Neural cell (in vitro differentiated cells): ENCODE measurements around the gene ULBP2. TPM values are rescaled to one million over a fixed set of nuclear protein-coding genes. Genes with fewer than 3 reads are reported as not detected.
"Not testable (repeated sequence)": the region's sequence is repeated elsewhere in the genome, so short reads cannot be mapped to it uniquely, and the experiment has no call there.

ENCODE experiments used
- H2AFZ ChIP-seq: fragments of 200-600, 300-800 bp; sonication (generic), shearing (Covaris generic); 2 replicates; pipeline ENCODE4 v1.6.0; 2014; ENCODE audit warnings: low read depth, mild to moderate bottlenecking, antibody characterized with exemption, low read length, moderate library complexity
- H3F3A ChIP-seq: fragments of 200-600 bp; shearing (Covaris generic); 2 replicates; pipeline ENCODE4 v1.6.1; 2016; ENCODE audit warnings: mild to moderate bottlenecking, moderate library complexity, mixed read lengths, antibody characterized with exemption, low read length; ENCODE audit not compliant: insufficient read depth, poor library complexity, severe bottlenecking
- H3K27ac ChIP-seq: fragments of 200-600, 300-800 bp; sonication (generic), shearing (Covaris generic); 2 replicates; pipeline ENCODE4 v1.5.1; 2014; ENCODE audit warnings: mild to moderate bottlenecking, low read length, moderate library complexity
- H3K27me3 ChIP-seq: fragments of 300-800, 200-600 bp; sonication (generic), shearing (Covaris generic); 2 replicates; pipeline ENCODE4 v1.6.0; 2014; ENCODE audit warnings: mild to moderate bottlenecking, low read depth, low read length, moderate library complexity; ENCODE audit not compliant: insufficient read depth
- H3K36me3 ChIP-seq: fragments of 300-800, 200-600 bp; sonication (generic), shearing (Covaris generic); 2 replicates; pipeline ENCODE4 v1.5.1; 2014; ENCODE audit warnings: mild to moderate bottlenecking, antibody characterized with exemption, low read length, moderate library complexity; ENCODE audit not compliant: insufficient read depth
- H3K4me2 ChIP-seq: fragments of 300-800, 200-600 bp; sonication (generic), shearing (Covaris generic); 2 replicates; pipeline ENCODE4 v1.6.0; 2014; ENCODE audit warnings: mild to moderate bottlenecking, low read length
- H3K4me3 ChIP-seq: fragments of 300-800, 200-600 bp; sonication (generic), shearing (Covaris generic); 2 replicates; pipeline ENCODE4 v1.5.1; 2014; ENCODE audit warnings: mild to moderate bottlenecking, low read length, moderate library complexity
- H3K79me2 ChIP-seq: fragments of 200-600 bp; shearing (Covaris generic); replicated peaks from 2 replicates; pipeline ENCODE4 v1.6.0; 2014; ENCODE audit warnings: mild to moderate bottlenecking, low read length, moderate library complexity; ENCODE audit not compliant: insufficient read depth
- H3K9ac ChIP-seq: fragments of 300-800, 200-600 bp; sonication (generic), shearing (Covaris generic); 2 replicates; pipeline ENCODE4 v1.6.1; 2016; ENCODE audit warnings: mild to moderate bottlenecking, low read length, mixed read lengths
- H3K9me2 ChIP-seq: fragments of 200-600 bp; shearing (Covaris generic); 2 replicates; pipeline ENCODE4 v1.6.1; 2016; ENCODE audit warnings: mild to moderate bottlenecking, low read length, mixed read lengths; ENCODE audit not compliant: insufficient read depth
- H3K9me3 ChIP-seq: fragments of 200-600, 300-800 bp; sonication (generic), shearing (Covaris generic); 2 replicates; pipeline ENCODE4 v1.6.1; 2016; ENCODE audit warnings: mild to moderate bottlenecking, mixed run types, low read length, moderate library complexity, mixed read lengths
- H4K20me1 ChIP-seq: fragments of 200-600 bp; shearing (Covaris generic); 2 replicates; pipeline ENCODE4 v1.6.1; 2016; ENCODE audit warnings: mild to moderate bottlenecking, mixed run types; ENCODE audit not compliant: insufficient read depth
- EP300 ChIP-seq: fragments of 450-650 bp; conservative IDR thresholded peaks from 2 replicates; pipeline ENCODE4 v1.6.1; 2014; ENCODE audit warnings: antibody characterized with exemption, mild to moderate bottlenecking, moderate library complexity; ENCODE audit not compliant: poor library complexity, severe bottlenecking
- EZH2 ChIP-seq: fragments of 200-600, 300-800 bp; shearing (Covaris generic), sonication (generic); IDR thresholded peaks from 2 replicates; pipeline ENCODE4 v1.6.1; 2014; ENCODE audit warnings: antibody characterized with exemption, low read length, borderline replicate concordance, mild to moderate bottlenecking; ENCODE audit not compliant: insufficient read depth, poor library complexity, severe bottlenecking
- MXI1 ChIP-seq: fragments of 450-650 bp; conservative IDR thresholded peaks from 2 replicates; pipeline ENCODE4 v1.6.1; 2014; ENCODE audit warnings: antibody characterized with exemption, mild to moderate bottlenecking; ENCODE audit not compliant: poor library complexity, severe bottlenecking
- POLR2AphosphoS5 ChIP-seq: IDR thresholded peaks from 2 replicates; pipeline ENCODE4 v1.6.1; 2012
- RAD21 ChIP-seq: fragments of 450-650 bp; conservative IDR thresholded peaks from 2 replicates; pipeline ENCODE4 v1.6.1; 2014; ENCODE audit warnings: antibody characterized with exemption, mild to moderate bottlenecking, moderate library complexity
- SMC3 ChIP-seq: fragments of 450-650 bp; conservative IDR thresholded peaks from 2 replicates; pipeline ENCODE4 v1.6.1; 2014; ENCODE audit warnings: antibody characterized with exemption, mild to moderate bottlenecking, moderate library complexity; ENCODE audit not compliant: poor library complexity
- TAF1 ChIP-seq: IDR thresholded peaks from 2 replicates; pipeline ENCODE4 v1.6.1; 2012; ENCODE audit warnings: low read depth
- polyA plus RNA-seq: library from polyadenylated mRNA; depleted of rRNA; stranded (reverse); fragments of >200 nt; gene quantifications from 2 replicates; pipeline ENCODE4 v1.2.3, GENCODE V29; 2014
- TF ChIP-seq, protein P1 (sequence below): IDR thresholded peaks from 2 replicates; pipeline ENCODE4 v1.6.1; 2012; ENCODE audit warnings: borderline replicate concordance
- TF ChIP-seq, protein P2 (sequence below): fragments of 450-650 bp; IDR thresholded peaks from 2 replicates; pipeline ENCODE4 v1.5.1; 2014; ENCODE audit warnings: antibody characterized with exemption, mild to moderate bottlenecking, moderate library complexity; ENCODE audit not compliant: poor library complexity, severe bottlenecking

ULBP2 gene
- polyA plus RNA-seq, 1 donor from 2014 or later = 1.5 TPM

DNA sequence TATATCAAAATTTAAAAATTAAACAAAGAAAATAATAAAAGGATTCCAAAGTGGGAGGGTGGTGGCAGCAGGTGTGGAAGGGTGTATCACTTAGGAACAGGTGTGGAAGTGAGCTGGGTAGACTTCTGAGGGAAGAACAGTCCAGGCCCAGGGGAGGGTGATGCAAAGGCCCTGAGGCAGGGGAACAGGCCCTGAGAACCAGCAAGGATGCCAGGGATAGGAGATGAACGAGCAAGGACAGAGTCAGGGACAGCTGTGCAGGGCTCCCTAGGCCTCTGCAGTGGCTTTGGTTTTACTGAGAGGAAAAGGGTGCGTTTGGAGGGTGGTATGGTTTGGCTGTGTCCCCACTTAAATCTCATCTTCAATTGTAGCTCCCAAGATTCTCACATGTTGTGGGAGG, 34.5 kb upstream of the ULBP2 start:
- no peaks in the 10 kb centered on the region for H3K9me3 ChIP-seq
- H3K27ac ChIP-seq = no peak overlapping the region
- no peaks in the 10 kb centered on the region for H3K36me3 ChIP-seq
- no peak overlapping the region for H3K4me2 ChIP-seq
- H3K79me2 ChIP-seq = no peaks in the 10 kb centered on the region
- H3F3A ChIP-seq = no peaks in the 10 kb centered on the region
- no peak overlapping the region for H2AFZ ChIP-seq
- no peaks in the 10 kb centered on the region for H3K9me2 ChIP-seq
- H4K20me1 ChIP-seq = no peaks in the 10 kb centered on the region
- H3K27me3 ChIP-seq = no peaks in the 10 kb centered on the region
- TF ChIP-seq TAF1 (no peak), MXI1 (no peak), EZH2 (no peak), RAD21 (no peak), EP300 (no peak), SMC3 (no peak), POLR2AphosphoS5 (no peak)
- TF ChIP-seq, protein P1, sequence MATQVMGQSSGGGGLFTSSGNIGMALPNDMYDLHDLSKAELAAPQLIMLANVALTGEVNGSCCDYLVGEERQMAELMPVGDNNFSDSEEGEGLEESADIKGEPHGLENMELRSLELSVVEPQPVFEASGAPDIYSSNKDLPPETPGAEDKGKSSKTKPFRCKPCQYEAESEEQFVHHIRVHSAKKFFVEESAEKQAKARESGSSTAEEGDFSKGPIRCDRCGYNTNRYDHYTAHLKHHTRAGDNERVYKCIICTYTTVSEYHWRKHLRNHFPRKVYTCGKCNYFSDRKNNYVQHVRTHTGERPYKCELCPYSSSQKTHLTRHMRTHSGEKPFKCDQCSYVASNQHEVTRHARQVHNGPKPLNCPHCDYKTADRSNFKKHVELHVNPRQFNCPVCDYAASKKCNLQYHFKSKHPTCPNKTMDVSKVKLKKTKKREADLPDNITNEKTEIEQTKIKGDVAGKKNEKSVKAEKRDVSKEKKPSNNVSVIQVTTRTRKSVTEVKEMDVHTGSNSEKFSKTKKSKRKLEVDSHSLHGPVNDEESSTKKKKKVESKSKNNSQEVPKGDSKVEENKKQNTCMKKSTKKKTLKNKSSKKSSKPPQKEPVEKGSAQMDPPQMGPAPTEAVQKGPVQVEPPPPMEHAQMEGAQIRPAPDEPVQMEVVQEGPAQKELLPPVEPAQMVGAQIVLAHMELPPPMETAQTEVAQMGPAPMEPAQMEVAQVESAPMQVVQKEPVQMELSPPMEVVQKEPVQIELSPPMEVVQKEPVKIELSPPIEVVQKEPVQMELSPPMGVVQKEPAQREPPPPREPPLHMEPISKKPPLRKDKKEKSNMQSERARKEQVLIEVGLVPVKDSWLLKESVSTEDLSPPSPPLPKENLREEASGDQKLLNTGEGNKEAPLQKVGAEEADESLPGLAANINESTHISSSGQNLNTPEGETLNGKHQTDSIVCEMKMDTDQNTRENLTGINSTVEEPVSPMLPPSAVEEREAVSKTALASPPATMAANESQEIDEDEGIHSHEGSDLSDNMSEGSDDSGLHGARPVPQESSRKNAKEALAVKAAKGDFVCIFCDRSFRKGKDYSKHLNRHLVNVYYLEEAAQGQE = no peak
- TF ChIP-seq, protein P2, sequence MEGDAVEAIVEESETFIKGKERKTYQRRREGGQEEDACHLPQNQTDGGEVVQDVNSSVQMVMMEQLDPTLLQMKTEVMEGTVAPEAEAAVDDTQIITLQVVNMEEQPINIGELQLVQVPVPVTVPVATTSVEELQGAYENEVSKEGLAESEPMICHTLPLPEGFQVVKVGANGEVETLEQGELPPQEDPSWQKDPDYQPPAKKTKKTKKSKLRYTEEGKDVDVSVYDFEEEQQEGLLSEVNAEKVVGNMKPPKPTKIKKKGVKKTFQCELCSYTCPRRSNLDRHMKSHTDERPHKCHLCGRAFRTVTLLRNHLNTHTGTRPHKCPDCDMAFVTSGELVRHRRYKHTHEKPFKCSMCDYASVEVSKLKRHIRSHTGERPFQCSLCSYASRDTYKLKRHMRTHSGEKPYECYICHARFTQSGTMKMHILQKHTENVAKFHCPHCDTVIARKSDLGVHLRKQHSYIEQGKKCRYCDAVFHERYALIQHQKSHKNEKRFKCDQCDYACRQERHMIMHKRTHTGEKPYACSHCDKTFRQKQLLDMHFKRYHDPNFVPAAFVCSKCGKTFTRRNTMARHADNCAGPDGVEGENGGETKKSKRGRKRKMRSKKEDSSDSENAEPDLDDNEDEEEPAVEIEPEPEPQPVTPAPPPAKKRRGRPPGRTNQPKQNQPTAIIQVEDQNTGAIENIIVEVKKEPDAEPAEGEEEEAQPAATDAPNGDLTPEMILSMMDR = no peak
- H3K9ac ChIP-seq = no peak overlapping the region
- no peak overlapping the region for H3K4me3 ChIP-seq

DNA sequence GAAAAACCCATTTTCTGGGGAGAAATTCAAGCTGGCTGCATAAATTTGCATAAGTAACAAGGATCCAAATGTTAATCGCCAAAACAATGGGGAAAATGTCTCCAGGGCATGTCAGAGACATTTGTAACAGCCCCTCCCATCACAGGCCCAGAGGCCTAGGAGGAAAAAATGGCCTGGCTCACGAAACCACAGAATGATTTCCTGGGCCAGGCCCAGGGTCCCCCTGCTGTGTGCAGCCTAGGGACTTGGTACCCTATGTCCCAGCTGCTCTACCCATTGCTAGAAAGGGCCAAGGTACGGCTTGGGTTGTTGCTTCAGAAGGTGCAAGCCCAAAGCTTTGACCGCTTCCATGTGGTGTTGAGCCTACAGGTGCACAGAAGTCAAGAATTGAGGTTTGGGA, 33.3 kb upstream of the ULBP2 start:
- H3K36me3 ChIP-seq, H4K20me1 ChIP-seq, H3K4me2 ChIP-seq, H3K27ac ChIP-seq, H3F3A ChIP-seq, H3K79me2 ChIP-seq, H3K9ac ChIP-seq, H3K9me2 ChIP-seq, H3K27me3 ChIP-seq, H3K9me3 ChIP-seq, H2AFZ ChIP-seq, H3K4me3 ChIP-seq: not testable (repeated sequence)

DNA sequence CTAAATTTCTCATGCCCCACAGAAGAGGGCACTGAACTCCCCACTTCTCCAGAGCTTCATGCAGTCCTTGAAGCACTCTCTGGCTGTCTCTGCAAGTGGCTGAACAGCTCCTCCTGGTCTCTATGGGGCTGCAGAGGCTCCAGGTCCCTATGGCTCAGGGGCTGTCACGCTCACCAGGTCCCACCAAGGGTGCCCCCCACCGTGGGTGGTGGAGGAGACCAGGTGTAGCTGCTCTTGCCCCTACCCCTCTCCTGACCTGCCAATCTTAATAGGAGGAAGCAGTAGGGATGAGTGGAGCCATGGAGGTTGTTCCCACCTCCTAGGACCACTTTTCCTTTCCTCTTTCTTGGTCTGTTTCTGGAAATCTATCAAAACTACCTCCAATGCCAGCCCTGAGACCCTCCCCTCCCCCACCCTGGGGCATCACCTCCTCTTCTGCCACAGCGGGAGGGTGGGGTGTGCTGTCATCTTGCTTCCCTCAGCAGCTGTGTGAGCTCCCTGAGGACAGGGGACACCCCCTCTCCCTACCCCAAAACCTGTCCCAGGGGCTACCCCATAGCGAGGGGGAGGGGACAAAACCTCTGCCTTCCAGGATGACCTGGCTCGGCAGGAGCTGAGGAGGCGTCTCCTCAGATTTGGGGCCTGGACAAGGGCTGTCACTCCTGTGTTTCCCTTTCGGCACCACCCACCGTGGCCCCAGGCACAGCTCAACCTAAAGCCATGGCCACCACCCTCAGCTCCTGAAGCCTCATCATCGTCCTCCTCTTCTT, 31.9 kb upstream of the ULBP2 start:
- Histone ChIP-seq H4K20me1 (no peaks in the 10 kb centered on the region), H3K79me2 (no peaks in the 10 kb centered on the region), H3K9me2 (no peaks in the 10 kb centered on the region), H3K27ac (no peak overlapping the region), H3K9ac (no peak overlapping the region), H3K4me2 (no peak overlapping the region), H3F3A (no peaks in the 10 kb centered on the region), H3K27me3 (no peaks in the 10 kb centered on the region), H2AFZ (no peak overlapping the region), H3K36me3 (no peaks in the 10 kb centered on the region), H3K4me3 (no peak overlapping the region), H3K9me3 (no peaks in the 10 kb centered on the region)
- TF ChIP-seq RAD21 (no peak), EP300 (no peak), TAF1 (no peak), SMC3 (no peak), MXI1 (no peak), EZH2 (no peak), POLR2AphosphoS5 (no peak)
- TF ChIP-seq, protein P1 = no peak
- TF ChIP-seq, protein P2 = no peak
